Measurements from ENCODE around the gene UPK3A. TPM values are rescaled to one million over a fixed set of nuclear protein-coding genes. Genes with fewer than 3 reads are reported as not detected.

The UPK3A gene
- total RNA-seq, 1 experiment from 2014 or later, result not detected

DNA sequence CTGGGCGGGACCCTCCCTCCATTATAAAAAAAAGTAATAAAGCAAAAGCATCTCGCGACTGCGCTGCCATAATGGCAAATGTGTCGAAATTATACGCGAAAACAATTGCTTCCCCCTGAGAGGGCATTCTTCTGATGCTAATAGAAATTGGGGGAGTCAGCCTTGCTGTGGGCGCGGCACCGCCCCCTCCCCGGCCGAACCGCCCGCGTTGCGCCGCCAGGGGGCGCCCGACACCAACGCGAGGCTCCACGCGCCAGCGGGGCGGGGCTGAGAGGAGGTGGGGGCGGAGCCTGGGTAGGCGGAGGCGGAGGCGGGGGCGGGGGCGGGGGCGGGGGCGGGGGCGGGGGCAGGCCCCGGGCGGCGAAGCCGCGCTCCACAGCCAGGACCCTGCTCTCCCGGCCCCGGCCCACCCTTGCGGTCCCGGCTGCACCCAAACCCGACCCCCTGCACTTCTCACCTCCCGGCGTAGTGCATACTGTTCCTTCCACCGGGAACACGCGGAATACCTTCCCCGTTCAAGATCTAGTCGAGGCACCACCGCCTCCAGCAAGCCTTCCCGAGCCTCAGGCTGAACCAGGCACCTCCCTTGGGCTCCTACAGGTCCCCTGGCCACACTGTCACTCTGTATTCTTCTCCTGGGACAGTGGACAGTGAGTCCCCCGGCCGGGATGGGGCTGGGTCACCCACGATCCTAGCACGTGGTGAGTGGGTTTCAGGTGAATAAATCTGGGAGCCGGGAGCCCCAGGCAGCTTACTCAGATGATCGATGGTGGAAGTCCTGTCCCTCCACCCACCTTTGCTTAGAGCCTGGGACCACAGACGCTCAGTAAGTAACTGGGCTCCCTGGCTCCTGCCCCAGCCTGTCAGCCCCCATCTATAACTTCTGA lies 15.5 kb upstream of the UPK3A start:
- no peaks in the 10 kb centered on the region for H3K27me3 ChIP-seq (ENCODE audit: control insufficient read depth, insufficient read depth, low read length)
- in situ Hi-C loops (cut with HindIII; ENCODE audit: low pct_unique_long_range_greater_than_20kb, low sequenced_read_pairs), result no loop called here
- H3K4me1 ChIP-seq (ENCODE audit: control insufficient read depth, insufficient read depth, low read length), result no peaks in the 10 kb centered on the region; the same call in 1 of the 2 replicates
- ChIA-PET CTCF (interaction anchor here (0.6 kb wide), 1 partner anchor 45 kb away, joined by 3 read pairs; no protein-coding TSS in a partner anchor), POLR2A (no interaction called here)
- no peaks in the 10 kb centered on the region for H3K9me3 ChIP-seq (ENCODE audit: control insufficient read depth, insufficient read depth, low read depth, low read length)
- H3K4me3 ChIP-seq (ENCODE audit: low read depth in 2 of 2, low read length in 2 of 2), result peak overlapping the region; percentile 55 to 62
- intact Hi-C loops (cut with micrococcal nuclease; ENCODE audit: unreplicated experiment), result loop anchor here (1.0 kb wide), 1 partner anchor 166 kb away; no protein-coding TSS in a partner anchor
- DNase-seq (ENCODE audit: low read depth, low spot score) (no peak), ATAC-seq (peak; percentile 87)
- no peak overlapping the region for H3K27ac ChIP-seq (ENCODE audit: low read length)
- no peak for TF ChIP-seq TCF7L2 (IDR thresholded peaks at IDR 0.05; ENCODE audit: low read depth, low read length)
- TF ChIP-seq, protein P1, sequence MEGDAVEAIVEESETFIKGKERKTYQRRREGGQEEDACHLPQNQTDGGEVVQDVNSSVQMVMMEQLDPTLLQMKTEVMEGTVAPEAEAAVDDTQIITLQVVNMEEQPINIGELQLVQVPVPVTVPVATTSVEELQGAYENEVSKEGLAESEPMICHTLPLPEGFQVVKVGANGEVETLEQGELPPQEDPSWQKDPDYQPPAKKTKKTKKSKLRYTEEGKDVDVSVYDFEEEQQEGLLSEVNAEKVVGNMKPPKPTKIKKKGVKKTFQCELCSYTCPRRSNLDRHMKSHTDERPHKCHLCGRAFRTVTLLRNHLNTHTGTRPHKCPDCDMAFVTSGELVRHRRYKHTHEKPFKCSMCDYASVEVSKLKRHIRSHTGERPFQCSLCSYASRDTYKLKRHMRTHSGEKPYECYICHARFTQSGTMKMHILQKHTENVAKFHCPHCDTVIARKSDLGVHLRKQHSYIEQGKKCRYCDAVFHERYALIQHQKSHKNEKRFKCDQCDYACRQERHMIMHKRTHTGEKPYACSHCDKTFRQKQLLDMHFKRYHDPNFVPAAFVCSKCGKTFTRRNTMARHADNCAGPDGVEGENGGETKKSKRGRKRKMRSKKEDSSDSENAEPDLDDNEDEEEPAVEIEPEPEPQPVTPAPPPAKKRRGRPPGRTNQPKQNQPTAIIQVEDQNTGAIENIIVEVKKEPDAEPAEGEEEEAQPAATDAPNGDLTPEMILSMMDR (IDR thresholded peaks at IDR 0.05), result peak; percentile 79; the same call in 1 of the 2 replicates
- BruUV-seq (replicated peaks), result no TSS peak
- H3K36me3 ChIP-seq (ENCODE audit: control insufficient read depth, insufficient read depth, low read length), result no peaks in the 10 kb centered on the region

DNA sequence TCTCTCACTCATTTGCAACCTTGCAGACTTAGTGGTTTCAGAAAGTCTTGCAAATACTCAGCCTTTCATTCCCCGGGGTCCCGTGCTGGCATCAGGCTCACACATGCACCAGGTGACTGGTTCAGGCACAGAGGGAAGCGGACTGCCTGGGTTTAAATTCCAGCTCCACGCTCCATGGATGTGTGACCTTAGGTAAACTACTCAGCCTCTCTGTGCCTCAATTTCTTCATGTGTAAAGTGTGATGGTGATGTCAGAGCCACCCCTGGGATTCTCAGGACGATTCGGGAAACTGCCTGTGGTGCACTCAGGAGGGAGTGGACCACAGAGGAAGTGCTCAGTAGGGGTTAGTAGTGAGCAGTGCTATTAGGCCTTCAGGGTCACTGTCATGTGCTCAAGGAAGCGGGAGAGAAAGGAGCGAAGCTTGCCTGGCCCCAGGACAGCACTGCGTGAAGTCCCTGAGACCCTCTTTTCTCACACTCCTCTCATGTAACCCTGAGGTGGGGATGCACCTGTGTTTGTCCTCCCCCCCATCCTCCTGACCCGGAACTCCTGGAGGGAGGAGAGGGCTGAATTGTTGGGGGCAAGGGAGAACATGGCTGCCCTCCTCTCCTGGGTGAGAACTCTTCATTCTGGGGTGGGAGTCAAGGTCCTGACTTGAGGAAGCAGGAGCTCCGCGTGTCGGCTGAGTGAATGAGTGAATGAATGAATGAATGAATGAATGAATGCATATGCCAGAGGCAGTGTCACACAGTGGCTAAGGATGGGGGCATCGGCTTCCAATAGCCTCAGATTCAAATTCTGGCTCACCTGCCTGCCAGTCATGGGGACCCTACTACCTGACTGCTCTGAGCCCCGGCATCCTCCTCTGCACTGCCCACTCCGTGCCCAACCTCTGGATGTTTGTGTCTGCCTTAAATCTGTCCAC lies 14.4 kb upstream of the UPK3A start:
- CTCF ChIA-PET, result no interaction called here
- H3K4me3 ChIP-seq (ENCODE audit: low read depth in 2 of 2, low read length in 2 of 2), result no peak overlapping the region
- no TSS peak for BruUV-seq (replicated peaks)
- H3K4me1 ChIP-seq (ENCODE audit: control insufficient read depth, insufficient read depth, low read length), result no peaks in the 10 kb centered on the region; the same call in 1 of the 2 replicates
- DNase-seq (ENCODE audit: low read depth, low spot score) (no peak), ATAC-seq (no peak)
- in situ Hi-C loops (cut with HindIII; ENCODE audit: low pct_unique_long_range_greater_than_20kb, low sequenced_read_pairs), result no loop called here
- no peak for TF ChIP-seq TCF7L2 (IDR thresholded peaks at IDR 0.05; ENCODE audit: low read depth, low read length)
- TF ChIP-seq, protein P2, sequence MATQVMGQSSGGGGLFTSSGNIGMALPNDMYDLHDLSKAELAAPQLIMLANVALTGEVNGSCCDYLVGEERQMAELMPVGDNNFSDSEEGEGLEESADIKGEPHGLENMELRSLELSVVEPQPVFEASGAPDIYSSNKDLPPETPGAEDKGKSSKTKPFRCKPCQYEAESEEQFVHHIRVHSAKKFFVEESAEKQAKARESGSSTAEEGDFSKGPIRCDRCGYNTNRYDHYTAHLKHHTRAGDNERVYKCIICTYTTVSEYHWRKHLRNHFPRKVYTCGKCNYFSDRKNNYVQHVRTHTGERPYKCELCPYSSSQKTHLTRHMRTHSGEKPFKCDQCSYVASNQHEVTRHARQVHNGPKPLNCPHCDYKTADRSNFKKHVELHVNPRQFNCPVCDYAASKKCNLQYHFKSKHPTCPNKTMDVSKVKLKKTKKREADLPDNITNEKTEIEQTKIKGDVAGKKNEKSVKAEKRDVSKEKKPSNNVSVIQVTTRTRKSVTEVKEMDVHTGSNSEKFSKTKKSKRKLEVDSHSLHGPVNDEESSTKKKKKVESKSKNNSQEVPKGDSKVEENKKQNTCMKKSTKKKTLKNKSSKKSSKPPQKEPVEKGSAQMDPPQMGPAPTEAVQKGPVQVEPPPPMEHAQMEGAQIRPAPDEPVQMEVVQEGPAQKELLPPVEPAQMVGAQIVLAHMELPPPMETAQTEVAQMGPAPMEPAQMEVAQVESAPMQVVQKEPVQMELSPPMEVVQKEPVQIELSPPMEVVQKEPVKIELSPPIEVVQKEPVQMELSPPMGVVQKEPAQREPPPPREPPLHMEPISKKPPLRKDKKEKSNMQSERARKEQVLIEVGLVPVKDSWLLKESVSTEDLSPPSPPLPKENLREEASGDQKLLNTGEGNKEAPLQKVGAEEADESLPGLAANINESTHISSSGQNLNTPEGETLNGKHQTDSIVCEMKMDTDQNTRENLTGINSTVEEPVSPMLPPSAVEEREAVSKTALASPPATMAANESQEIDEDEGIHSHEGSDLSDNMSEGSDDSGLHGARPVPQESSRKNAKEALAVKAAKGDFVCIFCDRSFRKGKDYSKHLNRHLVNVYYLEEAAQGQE (IDR thresholded peaks at IDR 0.05; ENCODE audit: insufficient read depth in 1 of 2, low read depth in 2 of 2, low read length in 1 of 2), result no peak
- TF ChIP-seq POLR2AphosphoS5 (IDR thresholded peaks at IDR 0.05; ENCODE audit: low read depth, low read length), result no peak
- TF ChIP-seq SIN3A (IDR thresholded peaks at IDR 0.05; ENCODE audit: borderline replicate concordance, insufficient read depth, low read depth, low read length), result no peak
- H3K9me3 ChIP-seq (ENCODE audit: control insufficient read depth, insufficient read depth, low read depth, low read length), result no peaks in the 10 kb centered on the region
- POLR2A ChIA-PET, result no interaction called here
- H3K27me3 ChIP-seq (ENCODE audit: control insufficient read depth, insufficient read depth, low read length), result no peaks in the 10 kb centered on the region
- no peaks in the 10 kb centered on the region for H3K36me3 ChIP-seq (ENCODE audit: control insufficient read depth, insufficient read depth, low read length)
- intact Hi-C loops (cut with micrococcal nuclease; ENCODE audit: unreplicated experiment), result no loop called here
- H3K27ac ChIP-seq (ENCODE audit: low read length), result no peak overlapping the region
